Activated T-cell treated with anti-CD3 and anti-CD28 coated beads, Interleukin-2, amount 50 U/mL, for 48 hours (primary cell): ENCODE data around the gene SLC30A2.
"Not testable (repeated sequence)": the region's sequence is repeated elsewhere in the genome, so short reads cannot be mapped to it uniquely, and the experiment has no call there.

ENCODE experiments used
- DNase-seq, 2 experiments: peaks; one replicate each; pipeline ENCODE4 v3.0.0-alpha.2; 2020

SLC30A2 gene

GRCh38 chr1:26045722-26046245, at the start of gene SLC30A2:
Gene SLC30A2 (minus strand): TSS chr1:26046118. CDS start chr1:26045896, 222 bp downstream.
- DNase-seq = peak in 1 of 2 experiments; percentile 25

GRCh38 chr1:26094677-26095383, 48.9 kb upstream of the SLC30A2 start:
- no peak for DNase-seq

GRCh38 chr1:26094076-26094669, 48.3 kb upstream of the SLC30A2 start:
- DNase-seq = no peak

- DNase-seq = not testable (repeated sequence)
Observed at GRCh38 chr1:26093569-26093968, 47.7 kb upstream of the SLC30A2 start.

GRCh38 chr1:26092422-26092821, 46.5 kb upstream of the SLC30A2 start:
- no peak for DNase-seq

GRCh38 chr1:26090893-26091292, 45.0 kb upstream of the SLC30A2 start:
- no peak for DNase-seq

GRCh38 chr1:26089125-26089524, 43.2 kb upstream of the SLC30A2 start:
- DNase-seq = no peak

GRCh38 chr1:26084844-26085243, 38.9 kb upstream of the SLC30A2 start:
- no peak for DNase-seq

GRCh38 chr1:26084091-26084561, 38.2 kb upstream of the SLC30A2 start:
- no peak for DNase-seq

- no peak for DNase-seq
Observed at GRCh38 chr1:26083208-26083607, 37.3 kb upstream of the SLC30A2 start.

GRCh38 chr1:26082020-26082350, 36.1 kb upstream of the SLC30A2 start:
- no peak for DNase-seq

- no peak for DNase-seq
Observed at GRCh38 chr1:26081267-26082019, 35.5 kb upstream of the SLC30A2 start.

- DNase-seq = no peak
Observed at GRCh38 chr1:26079960-26080814, 34.3 kb upstream of the SLC30A2 start.

GRCh38 chr1:26079178-26079563, 33.3 kb upstream of the SLC30A2 start:
- DNase-seq = no peak

- no peak for DNase-seq
Observed at GRCh38 chr1:26078286-26079177, 32.6 kb upstream of the SLC30A2 start.

- DNase-seq = no peak
Observed at GRCh38 chr1:26077524-26077923, 31.6 kb upstream of the SLC30A2 start.

- no peak for DNase-seq
Observed at GRCh38 chr1:26075421-26076144, 29.7 kb upstream of the SLC30A2 start.

GRCh38 chr1:26072305-26072704, 26.4 kb upstream of the SLC30A2 start:
- DNase-seq = no peak

GRCh38 chr1:26070963-26071342, 25.0 kb upstream of the SLC30A2 start:
- DNase-seq = no peak

GRCh38 chr1:26070296-26070962, 24.5 kb upstream of the SLC30A2 start:
- no peak for DNase-seq

- DNase-seq = no peak
Observed at GRCh38 chr1:26069941-26070295, 24.0 kb upstream of the SLC30A2 start.
